CD4-positive, alpha-beta T cell treated with Interleukin-4 for 1 hour (primary cell): Measurements from ENCODE around the gene KIF26B.

ENCODE experiments used
- DNase-seq, 2 donors: peaks; one replicate each; pipeline ENCODE4 v3.0.0-alpha.2; 2020 to 2022

The KIF26B gene

GRCh38 chr1:245365095-245366020, 210.6 kb downstream of the KIF26B start:
- no peak for DNase-seq

DNA sequence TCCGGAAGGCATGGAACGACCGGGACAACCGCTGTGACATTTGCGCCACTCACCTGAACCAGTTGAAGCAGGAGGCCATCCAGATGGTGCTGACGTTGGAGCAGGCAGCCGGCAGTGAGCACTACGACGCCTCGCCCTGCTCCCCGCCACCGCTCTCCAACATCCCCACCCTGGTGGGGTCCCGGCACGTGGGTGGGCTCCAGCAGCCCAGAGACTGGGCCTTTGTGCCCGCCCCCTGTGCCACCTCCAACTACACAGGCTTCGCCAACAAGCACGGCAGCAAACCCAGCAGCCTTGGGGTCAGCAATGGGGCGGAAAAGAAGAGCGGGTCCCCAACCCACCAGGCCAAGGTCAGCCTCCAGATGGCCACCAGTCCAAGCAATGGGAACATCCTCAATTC, 212.1 kb downstream of the KIF26B start:
- no peak for DNase-seq

DNA sequence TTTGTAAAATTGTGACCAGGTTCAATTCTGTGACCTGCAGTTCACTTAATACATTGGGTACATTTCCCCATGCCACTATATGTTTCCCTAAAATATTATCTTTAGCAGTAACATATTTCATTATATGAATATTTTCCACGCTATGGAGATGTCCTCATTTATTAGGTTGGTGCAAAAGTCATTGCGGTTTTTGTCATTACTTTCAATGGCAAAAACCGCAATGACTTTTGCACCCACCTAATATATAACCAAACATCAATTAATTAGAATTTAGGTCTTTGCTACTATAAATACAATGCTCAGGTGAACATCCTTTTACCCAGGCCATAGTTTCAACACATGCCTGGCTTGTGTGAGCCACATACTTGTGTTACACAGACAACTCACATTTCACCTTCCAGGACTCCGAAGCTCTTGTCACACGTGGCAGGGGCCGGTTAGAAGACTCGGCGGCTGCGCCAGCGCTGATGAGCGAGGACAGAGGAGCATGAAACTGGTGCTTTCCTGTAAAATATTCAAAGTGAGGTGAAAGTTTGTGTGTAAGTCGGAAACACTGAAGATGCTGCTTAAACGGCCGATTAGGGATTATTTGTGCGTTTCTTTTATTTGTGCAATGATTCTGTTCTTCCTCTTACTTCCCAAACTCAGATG, 215.5 kb downstream of the KIF26B start:
- DNase-seq, result no peak

- DNase-seq, result no peak
Measured at GRCh38 chr1:245370905-245371581, 216.3 kb downstream of the KIF26B start.

DNA sequence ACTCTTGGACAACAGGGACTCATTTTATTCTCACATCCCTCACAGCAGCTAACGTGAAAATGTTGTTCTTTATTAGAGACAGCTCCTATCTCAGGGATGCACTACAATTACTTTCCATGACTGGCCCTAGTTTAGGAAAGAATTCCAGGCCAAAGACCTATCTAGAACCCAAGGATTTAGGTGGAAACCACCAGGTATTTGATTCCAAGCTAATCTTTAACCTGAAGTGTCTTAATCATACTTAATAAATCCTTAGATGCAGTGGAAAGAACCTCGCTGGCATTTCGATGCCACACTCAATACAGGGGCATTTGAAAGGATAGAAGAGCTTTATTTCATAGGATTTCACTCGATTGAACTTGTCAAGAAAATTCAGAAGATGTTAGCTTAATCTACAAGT, 218.3 kb downstream of the KIF26B start:
- no peak for DNase-seq

GRCh38 chr1:245375789-245376460, 221.1 kb downstream of the KIF26B start:
- no peak for DNase-seq

DNA sequence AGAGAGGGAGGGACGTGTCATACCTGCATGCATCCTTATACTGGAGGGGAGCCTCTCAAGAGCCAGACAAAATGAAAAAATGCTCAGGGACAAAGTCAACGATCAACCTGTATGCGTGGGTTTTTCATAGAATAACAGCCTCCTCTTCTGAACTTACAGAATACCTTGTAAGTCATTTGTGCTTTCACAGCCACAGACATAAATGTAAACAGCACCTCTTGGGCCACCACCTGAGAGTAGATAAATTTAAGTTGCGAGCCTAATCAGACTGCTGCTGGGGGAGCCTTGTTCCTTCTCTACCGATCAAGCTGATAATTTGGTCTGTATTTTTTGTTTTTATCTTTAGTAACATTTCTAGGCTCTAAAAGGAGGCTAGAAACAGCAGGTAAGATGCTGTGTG, 223.1 kb downstream of the KIF26B start:
- DNase-seq, result no peak

DNA sequence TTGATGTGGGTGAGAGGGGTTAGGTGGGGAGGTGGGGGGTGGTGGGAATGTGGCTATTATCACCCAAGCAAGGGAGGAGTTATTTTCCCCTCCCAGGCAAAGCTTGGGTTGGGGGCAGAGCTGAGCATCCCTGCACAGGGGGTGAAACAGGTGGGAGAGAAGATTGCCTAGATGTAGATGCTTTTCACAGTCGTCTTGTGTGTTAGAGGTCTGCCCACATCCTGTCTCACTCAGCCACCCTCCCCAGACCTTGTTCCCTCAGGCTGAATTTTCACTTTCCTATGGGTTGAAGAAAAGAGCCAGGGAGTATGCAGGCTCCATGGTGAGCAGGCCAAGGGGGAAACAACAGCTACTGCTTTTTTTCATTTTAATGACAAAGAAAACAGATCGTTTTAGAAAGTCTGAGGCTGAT, 223.5 kb downstream of the KIF26B start:
- DNase-seq, result peak in 1 of 2 donors; percentile 1

DNA sequence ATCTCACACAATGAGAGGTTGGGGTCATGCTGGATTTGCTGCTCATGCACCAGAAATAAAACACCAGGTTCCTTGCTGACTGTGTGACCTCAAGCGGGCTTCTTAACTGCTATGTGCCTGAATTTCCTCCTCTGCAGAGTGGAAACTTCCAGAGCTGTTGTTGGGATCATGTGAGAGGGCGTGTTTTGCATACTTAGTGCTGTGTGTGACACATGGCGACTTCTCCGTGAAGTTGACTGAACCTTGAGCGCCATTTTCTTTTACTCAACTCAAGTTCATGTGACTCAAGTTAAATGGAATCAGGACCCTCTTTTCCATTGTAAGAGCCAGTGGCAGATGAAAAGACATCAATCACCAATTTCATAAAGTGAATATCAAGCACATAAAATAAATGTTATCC, 224.0 kb downstream of the KIF26B start:
- no peak for DNase-seq

- DNase-seq, result no peak
Measured at GRCh38 chr1:245380790-245381535, 226.2 kb downstream of the KIF26B start.

DNA sequence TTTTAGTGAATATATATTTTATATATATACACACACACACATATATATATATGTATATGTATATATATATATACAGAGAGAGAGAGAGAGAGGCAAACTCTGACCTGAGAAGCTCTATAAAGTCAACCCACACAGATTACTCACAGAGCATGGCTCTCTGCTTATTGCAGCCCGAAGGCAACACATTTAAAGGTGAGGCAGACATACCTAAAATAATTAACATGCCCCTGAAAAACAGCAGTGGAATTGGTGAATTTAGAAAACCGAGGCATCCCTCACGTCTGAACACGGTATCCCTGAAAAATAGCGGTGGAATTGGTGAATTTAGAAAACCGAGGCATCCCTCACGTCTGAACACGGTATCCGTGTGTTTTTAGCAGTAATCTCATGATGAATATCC, 228.2 kb downstream of the KIF26B start:
- no peak for DNase-seq

- DNase-seq, result no peak
Measured at GRCh38 chr1:245383396-245384330, 228.9 kb downstream of the KIF26B start.

- DNase-seq, result no peak
Measured at GRCh38 chr1:245386297-245386971, 231.6 kb downstream of the KIF26B start.

DNA sequence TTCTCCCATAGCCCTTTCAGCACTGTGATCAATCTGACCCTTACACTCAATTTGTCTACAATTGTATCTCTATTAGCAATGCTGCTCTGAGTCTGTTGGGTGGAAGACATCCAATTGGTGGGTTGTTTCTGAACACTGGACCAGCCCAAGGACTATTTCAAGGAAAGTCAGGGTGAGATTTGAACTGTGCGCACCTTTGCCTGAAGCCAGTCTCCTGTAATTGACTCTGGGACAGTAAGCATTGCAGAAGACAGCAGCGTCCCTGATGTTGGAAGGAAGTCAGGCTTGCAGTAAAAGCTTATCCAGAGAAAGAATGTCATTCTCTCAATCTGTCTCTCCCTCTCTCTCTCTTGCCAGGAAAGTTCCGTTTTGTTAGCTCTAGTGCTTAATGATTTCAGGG, 233.9 kb downstream of the KIF26B start:
- no peak for DNase-seq

DNA sequence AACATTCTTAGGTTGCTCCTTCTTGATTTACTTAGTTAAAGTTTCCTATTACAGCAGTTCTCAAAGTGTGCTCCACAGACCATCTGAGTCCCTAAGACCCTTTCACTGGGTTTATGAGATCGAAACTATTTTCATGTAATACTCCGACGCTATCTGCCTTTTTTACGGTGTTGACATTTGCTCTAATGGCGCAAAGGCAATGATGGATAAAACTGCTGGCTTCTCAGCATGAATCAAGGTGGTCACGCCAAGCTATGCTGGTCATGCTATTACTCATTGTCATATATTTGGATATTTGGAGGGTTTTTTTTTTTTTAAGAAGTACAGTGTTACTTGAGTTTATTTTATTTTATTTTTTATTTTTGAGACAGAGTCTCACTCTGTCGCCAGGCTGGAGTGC, 235.1 kb downstream of the KIF26B start:
- DNase-seq, result no peak

- no peak for DNase-seq
Measured at GRCh38 chr1:245390975-245391374, 236.2 kb downstream of the KIF26B start.

DNA sequence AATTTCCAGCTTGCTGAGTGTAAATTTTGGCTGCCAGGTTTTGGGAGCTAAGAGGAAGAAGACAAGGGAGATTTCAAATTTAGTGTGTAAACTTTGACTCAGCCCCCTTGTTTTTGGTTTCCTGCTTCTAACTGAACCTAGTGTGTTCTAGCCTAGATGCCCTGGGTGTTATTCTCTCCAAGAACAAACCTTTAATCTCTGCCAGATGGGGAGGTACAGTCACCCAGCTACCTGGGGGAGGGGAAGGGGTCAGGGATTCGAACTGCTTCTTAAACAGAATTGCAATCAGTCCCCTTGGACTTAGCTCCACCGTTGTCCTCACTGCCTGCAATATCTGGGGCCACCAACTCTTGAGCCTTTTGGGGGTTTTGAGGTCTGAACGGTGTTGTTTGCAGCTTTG, 238.9 kb downstream of the KIF26B start:
- DNase-seq, result no peak

- DNase-seq, result no peak
Measured at GRCh38 chr1:245395680-245396079, 240.9 kb downstream of the KIF26B start.

- no peak for DNase-seq
Measured at GRCh38 chr1:245396615-245397014, 241.8 kb downstream of the KIF26B start.

DNA sequence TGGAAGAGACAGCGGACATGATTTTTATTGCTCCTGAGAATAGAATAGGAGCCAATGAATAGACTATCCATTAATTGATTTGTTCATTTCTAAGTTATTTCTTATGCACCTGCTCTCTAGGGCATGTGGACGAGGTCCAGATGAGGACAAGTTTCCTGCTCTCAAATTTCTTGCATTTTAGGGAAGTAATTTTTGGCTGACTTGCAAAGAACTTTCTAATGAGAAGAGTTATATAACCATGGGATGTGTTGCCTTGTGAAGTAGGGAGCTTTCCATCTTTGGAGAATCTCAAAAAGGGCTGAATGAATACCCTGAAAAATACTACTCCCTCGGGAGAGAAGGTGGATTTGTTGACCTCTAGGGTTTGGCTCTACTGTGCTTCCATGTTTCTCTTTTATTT, 243.0 kb downstream of the KIF26B start:
- DNase-seq, result no peak

DNA sequence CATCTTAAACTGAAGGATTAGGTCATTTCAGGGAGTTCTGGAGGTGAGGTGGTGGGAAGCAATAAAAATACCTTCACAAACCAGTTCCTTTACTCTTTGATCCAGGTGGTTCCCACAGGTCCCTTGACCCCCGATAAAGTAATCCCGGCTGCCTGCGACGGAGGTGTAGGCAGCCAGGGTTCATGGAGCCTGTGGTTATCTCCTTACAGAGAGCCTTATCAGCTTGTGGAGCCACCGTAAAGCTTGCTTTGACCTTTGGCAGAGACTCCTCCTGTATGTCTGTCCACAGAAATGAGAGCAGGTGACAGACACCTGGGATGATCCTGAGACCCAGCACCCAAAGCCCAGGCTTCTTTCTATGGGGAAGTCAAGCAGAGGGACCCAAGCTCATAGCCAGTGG, 243.4 kb downstream of the KIF26B start:
- no peak for DNase-seq
